Measurements from ENCODE around the gene ZNF101. TPM values are rescaled to one million over a fixed set of nuclear protein-coding genes. Genes with fewer than 3 reads are reported as not detected.

The ZNF101 gene
- total RNA-seq, 1 donor from 2014 or later: 13.1 TPM

- TF ChIP-seq CTCF (IDR thresholded peaks at IDR 0.05): no peak
- Histone ChIP-seq H3K36me3 (peaks cover 67% of the 10 kb centered on the region), H3K9me3 (no peaks in the 10 kb centered on the region), H3K27me3 (ENCODE audit: low read depth) (no peaks in the 10 kb centered on the region), H3K27ac (peak overlapping the region; percentile 91), H3K4me3 (peak overlapping the region; percentile 93), H3K4me1 (peaks cover 14% of the 10 kb centered on the region)
- ATAC-seq (no peak), DNase-seq (no peak)
- intact Hi-C loops (cut with DNase I): no loop called here
Observed at GRCh38 chr19:19644054-19644388, 24.6 kb upstream of the ZNF101 start.

- intact Hi-C loops (cut with DNase I): no loop called here
- no peak for ATAC-seq
Observed at GRCh38 chr19:19645233-19645870, 23.3 kb upstream of the ZNF101 start.

GRCh38 chr19:19647037-19647835 is 21.4 kb upstream of the ZNF101 start:
- peaks cover 14% of the 10 kb centered on the region for H3K4me1 ChIP-seq
- H3K36me3 ChIP-seq: peaks cover 80% of the 10 kb centered on the region
- intact Hi-C loops (cut with DNase I): no loop called here
- H3K4me3 ChIP-seq: no peak overlapping the region
- DNase-seq: no peak
- ATAC-seq: no peak
- H3K27ac ChIP-seq: no peak overlapping the region
- no peak for TF ChIP-seq CTCF (IDR thresholded peaks at IDR 0.05)
- no peaks in the 10 kb centered on the region for H3K9me3 ChIP-seq
- no peaks in the 10 kb centered on the region for H3K27me3 ChIP-seq (ENCODE audit: low read depth)

More at GRCh38 chr19:19645233-19645870, 23.3 kb upstream of the ZNF101 start:
- no peak for TF ChIP-seq CTCF (IDR thresholded peaks at IDR 0.05)
- Histone ChIP-seq H3K36me3 (peaks cover 70% of the 10 kb centered on the region), H3K9me3 (no peaks in the 10 kb centered on the region), H3K27ac (no peak overlapping the region), H3K4me3 (no peak overlapping the region), H3K4me1 (peaks cover 14% of the 10 kb centered on the region), H3K27me3 (ENCODE audit: low read depth) (no peaks in the 10 kb centered on the region)
- DNase-seq: no peak

GRCh38 chr19:19649155-19649554 is 19.5 kb upstream of the ZNF101 start:
- Histone ChIP-seq H3K9me3 (no peaks in the 10 kb centered on the region), H3K27ac (no peak overlapping the region), H3K36me3 (peaks cover 99% of the 10 kb centered on the region), H3K4me3 (no peak overlapping the region), H3K27me3 (ENCODE audit: low read depth) (no peaks in the 10 kb centered on the region), H3K4me1 (peaks cover 1% of the 10 kb centered on the region)
- no peak for TF ChIP-seq CTCF (IDR thresholded peaks at IDR 0.05)
- intact Hi-C loops (cut with DNase I): no loop called here
- ATAC-seq (no peak), DNase-seq (no peak)

GRCh38 chr19:19649580-19649995 is 19.1 kb upstream of the ZNF101 start:
- ATAC-seq (no peak), DNase-seq (no peak)
- Histone ChIP-seq H3K27me3 (ENCODE audit: low read depth) (no peaks in the 10 kb centered on the region), H3K4me1 (no peaks in the 10 kb centered on the region), H3K9me3 (no peaks in the 10 kb centered on the region), H3K4me3 (no peak overlapping the region), H3K27ac (no peak overlapping the region), H3K36me3 (peaks cover 100% of the 10 kb centered on the region)
- intact Hi-C loops (cut with DNase I): no loop called here
- TF ChIP-seq CTCF (IDR thresholded peaks at IDR 0.05): no peak

Data from lower lobe of right lung (tissue), 2 donors.